NB4 (cell line): ENCODE measurements around the gene TRIM37.

Source experiments
- DNase-seq: peaks from one replicate; pipeline ENCODE4 v3.0.0; 2010; ENCODE audit warnings: low read depth
- H3K4me3 ChIP-seq: one replicate; pipeline ENCODE4 v1.5.1; 2011; ENCODE audit warnings: mild to moderate bottlenecking, low read depth, low read length, moderate library complexity
- MAX ChIP-seq: IDR thresholded peaks from 2 replicates; pipeline ENCODE4 v1.6.1; 2011; ENCODE audit warnings: low read depth, low read length
- MYC ChIP-seq: IDR thresholded peaks from 2 replicates; pipeline ENCODE4 v1.6.1; 2011; ENCODE audit warnings: low read depth, low read length
- POLR2A ChIP-seq: IDR thresholded peaks from 2 replicates; pipeline ENCODE4 v1.6.1; 2011; ENCODE audit warnings: mild to moderate bottlenecking; ENCODE audit not compliant: insufficient read length; ENCODE audit errors: extremely low read depth
- TF ChIP-seq, protein P1 (sequence below): IDR thresholded peaks from one replicate; pipeline ENCODE4 v1.5.1; 2012; ENCODE audit warnings: low read depth, low read length

Gene TRIM37

DNA sequence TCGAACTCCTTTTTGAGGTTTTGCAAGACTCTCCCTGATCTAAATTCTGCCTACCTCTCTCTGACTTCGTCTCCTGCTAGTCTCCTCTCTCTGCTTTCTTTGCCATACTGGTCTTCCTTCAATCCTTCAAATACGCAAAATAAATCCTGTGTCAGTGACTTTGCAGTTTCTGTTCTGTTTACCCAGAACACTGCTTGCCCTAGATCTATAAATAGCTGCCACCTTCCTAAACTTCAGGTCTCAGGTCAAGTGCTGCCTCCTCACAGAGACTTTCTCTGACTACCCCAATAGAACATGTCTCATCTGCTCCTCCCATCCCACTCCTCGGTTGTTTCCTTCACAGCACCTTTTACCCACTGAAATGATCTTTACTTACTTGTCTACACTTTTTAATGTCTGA lies 78.9 kb downstream of the TRIM37 start:
- no peak overlapping the region for H3K4me3 ChIP-seq
- DNase-seq, result no peak
- TF ChIP-seq, protein P1, sequence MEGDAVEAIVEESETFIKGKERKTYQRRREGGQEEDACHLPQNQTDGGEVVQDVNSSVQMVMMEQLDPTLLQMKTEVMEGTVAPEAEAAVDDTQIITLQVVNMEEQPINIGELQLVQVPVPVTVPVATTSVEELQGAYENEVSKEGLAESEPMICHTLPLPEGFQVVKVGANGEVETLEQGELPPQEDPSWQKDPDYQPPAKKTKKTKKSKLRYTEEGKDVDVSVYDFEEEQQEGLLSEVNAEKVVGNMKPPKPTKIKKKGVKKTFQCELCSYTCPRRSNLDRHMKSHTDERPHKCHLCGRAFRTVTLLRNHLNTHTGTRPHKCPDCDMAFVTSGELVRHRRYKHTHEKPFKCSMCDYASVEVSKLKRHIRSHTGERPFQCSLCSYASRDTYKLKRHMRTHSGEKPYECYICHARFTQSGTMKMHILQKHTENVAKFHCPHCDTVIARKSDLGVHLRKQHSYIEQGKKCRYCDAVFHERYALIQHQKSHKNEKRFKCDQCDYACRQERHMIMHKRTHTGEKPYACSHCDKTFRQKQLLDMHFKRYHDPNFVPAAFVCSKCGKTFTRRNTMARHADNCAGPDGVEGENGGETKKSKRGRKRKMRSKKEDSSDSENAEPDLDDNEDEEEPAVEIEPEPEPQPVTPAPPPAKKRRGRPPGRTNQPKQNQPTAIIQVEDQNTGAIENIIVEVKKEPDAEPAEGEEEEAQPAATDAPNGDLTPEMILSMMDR, result no peak

DNA sequence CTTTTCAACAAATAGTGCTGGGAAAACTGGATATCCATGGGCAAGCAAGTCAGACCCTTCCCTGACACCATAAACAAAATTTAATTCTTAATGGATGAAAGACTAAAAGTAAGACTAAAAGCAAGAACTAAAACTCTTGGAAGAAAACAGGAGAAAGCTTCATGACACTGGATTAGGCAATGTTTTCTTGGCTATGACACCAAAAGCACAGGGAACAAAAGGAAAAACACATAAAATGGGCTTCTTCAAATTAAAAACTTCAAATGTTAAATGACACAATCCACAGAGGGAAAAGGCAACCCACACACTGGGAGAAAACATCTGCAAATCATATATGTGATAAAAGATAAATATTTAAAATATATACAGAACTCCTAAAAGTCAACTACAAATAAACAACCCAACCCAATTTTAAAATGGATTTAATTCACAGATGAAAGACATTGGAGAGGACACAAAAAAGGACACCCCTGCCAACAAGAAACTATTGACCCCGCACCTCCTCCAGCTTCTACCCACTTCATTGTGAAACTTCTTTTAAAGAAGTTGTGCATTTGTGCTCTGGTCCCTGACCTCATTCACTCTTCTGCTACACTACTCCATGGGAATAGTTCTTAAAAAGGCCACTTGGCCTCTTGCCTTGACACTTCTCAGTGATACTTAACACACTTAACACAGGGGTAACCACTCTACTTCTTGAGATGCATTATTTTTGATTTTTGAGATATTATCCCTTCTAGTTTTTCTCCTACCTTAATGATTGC lies 80.3 kb downstream of the TRIM37 start:
- TF ChIP-seq, protein P1, result no peak
- TF ChIP-seq POLR2A, result no peak
- no peak for TF ChIP-seq MYC
- TF ChIP-seq MAX, result no peak
- no peak overlapping the region for H3K4me3 ChIP-seq
- no peak for DNase-seq

- DNase-seq, result no peak
- TF ChIP-seq POLR2A (no peak), MYC (no peak), MAX (no peak)
- TF ChIP-seq, protein P1, result no peak
- no peak overlapping the region for H3K4me3 ChIP-seq
These were observed 81.8 kb downstream of the TRIM37 start for GRCh38 chr17:59024916-59025315.

GRCh38 chr17:59018019-59018418 lies 88.7 kb downstream of the TRIM37 start:
- no peak for DNase-seq
- no peak for TF ChIP-seq POLR2A
- no peak for TF ChIP-seq MAX
- TF ChIP-seq MYC, result no peak
- TF ChIP-seq, protein P1, result no peak
- H3K4me3 ChIP-seq, result no peak overlapping the region

DNA sequence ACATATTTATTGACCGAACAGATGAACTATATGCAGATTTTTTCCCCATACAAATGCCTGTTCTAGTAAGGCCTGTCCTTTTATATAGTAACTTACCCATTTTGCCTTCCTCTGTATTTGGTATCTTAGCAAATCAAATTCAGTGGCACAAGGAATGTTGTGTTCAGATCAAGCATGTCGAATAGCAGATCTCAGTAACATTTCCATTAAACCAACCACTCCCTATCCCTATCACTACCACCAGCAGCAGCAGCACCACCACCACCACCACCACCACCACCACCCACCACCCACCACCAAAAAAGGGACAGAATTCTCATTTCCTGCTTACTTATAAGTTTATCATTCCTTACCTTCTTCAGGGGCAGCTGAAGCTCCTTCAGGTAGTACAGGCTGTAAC lies 94.7 kb downstream of the TRIM37 start:
- TF ChIP-seq POLR2A (no peak), MYC (no peak), MAX (no peak)
- TF ChIP-seq, protein P1, result no peak

DNA sequence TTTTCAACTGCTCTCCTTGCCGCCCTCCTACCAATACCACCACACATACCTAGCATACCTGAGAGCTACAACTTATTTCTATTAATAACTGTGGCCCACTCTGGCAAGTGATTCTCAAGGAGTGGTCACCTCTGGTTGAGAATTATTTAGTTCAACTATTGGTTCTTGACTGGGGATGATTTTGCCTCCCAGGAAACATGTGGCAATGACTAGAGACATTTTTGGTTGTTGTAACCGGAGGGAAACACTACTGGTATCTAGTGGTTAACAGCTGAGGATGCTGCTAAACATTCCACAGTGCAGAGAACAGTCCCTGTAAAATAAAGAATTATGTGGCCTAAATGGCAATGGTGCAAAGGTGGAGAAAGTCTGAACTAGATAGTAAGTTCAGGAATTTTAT lies 96.7 kb downstream of the TRIM37 start:
- TF ChIP-seq MAX (no peak), POLR2A (no peak), MYC (no peak)
- TF ChIP-seq, protein P1, result no peak
- DNase-seq, result no peak
- no peak overlapping the region for H3K4me3 ChIP-seq

More for the DNA sequence above, 94.7 kb downstream of the TRIM37 start:
- H3K4me3 ChIP-seq, result no peak overlapping the region
- no peak for DNase-seq
